SK-N-SH (cell line): ENCODE measurements around the gene PYCR2. TPM values are rescaled to one million over a fixed set of nuclear protein-coding genes. Genes with fewer than 3 reads are reported as not detected.

Experiments
- CTCF ChIA-PET: fragments of 300-600, 350-600 bp; formaldehyde crosslinking; extraction: SDS; loops from one replicate; lab custom pipeline; 2021; lab: Yijun Ruan, JAX
- POLR2A ChIA-PET: fragments of 350-600 bp; sonication (Branson Sonifier 250); formaldehyde crosslinking; extraction: SDS; loops from one replicate; lab custom pipeline; 2020; ENCODE audit warnings: antibody characterized with exemption, inconsistent platforms; lab: Yijun Ruan, JAX
- DNase-seq: peaks from one replicate; pipeline ENCODE4 v3.0.0; 2012
- H2AFZ ChIP-seq: fragments of 200-600 bp; sonication (generic); 2 replicates; pipeline ENCODE4 v1.8.1; 2016; ENCODE audit warnings: antibody characterized with exemption, mild to moderate bottlenecking, low read depth
- H3F3A ChIP-seq: fragments of 200-600 bp; sonication (generic); replicated peaks from 2 replicates; pipeline ENCODE3; 2016; ENCODE audit warnings: antibody characterized with exemption, mild to moderate bottlenecking; ENCODE audit not compliant: insufficient read depth
- H3K27ac ChIP-seq, 2 experiments: fragments of 200-500 bp in 1 of 2; fragments of 200-600 bp in 1 of 2; sonication (Bioruptor generic) in 1 of 2; sonication (generic), shearing (Covaris generic) in 1 of 2; 2 replicates each; pipeline versions ENCODE4 v1.5.1 to v1.6.1; 2014 to 2016; ENCODE audit warnings: low read depth in 2 of 2, inconsistent platforms in 1 of 2, low read length in 1 of 2, mild to moderate bottlenecking in 1 of 2, mixed read lengths in 1 of 2
- H3K27me3 ChIP-seq: fragments of 200-600 bp; sonication (generic), shearing (Covaris generic); 2 replicates; pipeline ENCODE4 v1.6.1; 2016; ENCODE audit warnings: mixed run types; ENCODE audit not compliant: insufficient read depth
- H3K36me3 ChIP-seq, 2 experiments: fragments of 200-500 bp in 1 of 2; fragments of 200-600 bp in 1 of 2; sonication (Bioruptor generic) in 1 of 2; sonication (generic) in 1 of 2; replicated peaks in 1 of 2; 2 replicates each; pipeline versions ENCODE3 to v1.5.1; 2014 to 2016; ENCODE audit warnings: low read length in 1 of 2, mild to moderate bottlenecking in 1 of 2; ENCODE audit not compliant: insufficient read depth in 2 of 2, control insufficient read depth in 1 of 2
- H3K4me1 ChIP-seq, 2 experiments: fragments of 200-500 bp in 1 of 2; fragments of 200-600 bp in 1 of 2; sonication (Bioruptor generic) in 1 of 2; sonication (generic), shearing (Covaris generic) in 1 of 2; 2 replicates each; pipeline versions ENCODE4 v1.5.1 to v1.6.1; 2014 to 2016; ENCODE audit warnings: low read depth in 1 of 2, low read length in 1 of 2, mixed run types in 1 of 2; ENCODE audit not compliant: insufficient read depth in 2 of 2, control insufficient read depth in 1 of 2
- H3K4me2 ChIP-seq: fragments of 200-600 bp; sonication (generic), shearing (Covaris generic); 2 replicates; pipeline ENCODE4 v1.6.1; 2017; ENCODE audit warnings: mixed run types
- H3K4me3 ChIP-seq, 2 experiments: fragments of 200-500 bp in 1 of 2; fragments of 200-600 bp in 1 of 2; sonication (Bioruptor generic) in 1 of 2; sonication (generic), shearing (Covaris generic) in 1 of 2; 2 replicates each; pipeline versions ENCODE4 v1.5.1 to v1.8.1; 2014 to 2016; ENCODE audit warnings: low read depth in 2 of 2, inconsistent platforms in 1 of 2, low read length in 1 of 2, mild to moderate bottlenecking in 1 of 2, mixed read lengths in 1 of 2, moderate library complexity in 1 of 2
- H3K79me2 ChIP-seq: fragments of 200-600 bp; sonication (generic); 2 replicates; pipeline ENCODE4 v1.8.1; 2017; ENCODE audit warnings: mild to moderate bottlenecking; ENCODE audit not compliant: insufficient read depth
- H3K9ac ChIP-seq: fragments of 200-600 bp; sonication (generic); 2 replicates; pipeline ENCODE4 v1.6.1; 2017; ENCODE audit warnings: mixed run types
- H3K9me2 ChIP-seq: fragments of 200-600 bp; sonication (generic); 2 replicates; pipeline ENCODE4 v1.6.1; 2017; ENCODE audit warnings: mixed run types
- H3K9me3 ChIP-seq: fragments of 200-600 bp; sonication (generic); 2 replicates; pipeline ENCODE4 v1.6.1; 2017; ENCODE audit warnings: mixed run types, mild to moderate bottlenecking, moderate library complexity
- H4K20me1 ChIP-seq: fragments of 200-600 bp; sonication (generic); 2 replicates; pipeline ENCODE4 v1.6.1; 2017; ENCODE audit warnings: mild to moderate bottlenecking, mixed run types; ENCODE audit not compliant: insufficient read depth
- ELF1 ChIP-seq: IDR thresholded peaks from 2 replicates; pipeline ENCODE4 v1.4.0; 2012
- EZH2phosphoT487 ChIP-seq: fragments of 200-600 bp; sonication (generic); IDR thresholded peaks from 2 replicates; pipeline ENCODE4 v1.6.1; 2017; ENCODE audit warnings: low read depth, mixed run types, mild to moderate bottlenecking, antibody characterized with exemption, moderate library complexity, borderline replicate concordance
- FOXJ3 ChIP-seq: sonication (generic); formaldehyde crosslinking; IDR thresholded peaks from 2 replicates; pipeline ENCODE4 v1.5.1; 2020; ENCODE audit warnings: mild to moderate bottlenecking, missing genetic modification reagents
- FOXM1 ChIP-seq: IDR thresholded peaks from 2 replicates; pipeline ENCODE4 v1.4.0; 2012; ENCODE audit warnings: low read depth, mild to moderate bottlenecking
- GABPA ChIP-seq: IDR thresholded peaks from 2 replicates; pipeline ENCODE4 v1.4.0; 2012; ENCODE audit warnings: low read depth, mild to moderate bottlenecking
- GATA2 ChIP-seq: sonication (generic); formaldehyde crosslinking; IDR thresholded peaks from 2 replicates; pipeline ENCODE4 v1.5.0; 2020; ENCODE audit warnings: mild to moderate bottlenecking, missing genetic modification reagents
- IRF3 ChIP-seq: fragments of 150-350 bp; IDR thresholded peaks from 2 replicates; pipeline ENCODE4 v1.6.1; 2016; ENCODE audit warnings: mild to moderate bottlenecking, low read depth, low read length
- MAX ChIP-seq: IDR thresholded peaks from 2 replicates; pipeline ENCODE4 v1.4.0; 2012; ENCODE audit warnings: low read depth
- MEF2A ChIP-seq: IDR thresholded peaks from 2 replicates; pipeline ENCODE4 v1.4.0; 2012; ENCODE audit warnings: low read depth, borderline replicate concordance
- PBX3 ChIP-seq: IDR thresholded peaks from 2 replicates; pipeline ENCODE4; 2012
- RCOR1 ChIP-seq: fragments of 150-350 bp; IDR thresholded peaks from 2 replicates; pipeline ENCODE4 v1.6.1; 2017; ENCODE audit warnings: antibody characterized with exemption, low read length
- RXRA ChIP-seq: IDR thresholded peaks from 2 replicates; pipeline ENCODE4 v1.4.0; 2012; ENCODE audit warnings: low read depth, mild to moderate bottlenecking, borderline replicate concordance
- SMC3 ChIP-seq: IDR thresholded peaks from 2 replicates; pipeline ENCODE4 v1.6.1; 2012; ENCODE audit warnings: low read depth, low read length, improper control_type of control experiment
- TAF1 ChIP-seq: IDR thresholded peaks from 2 replicates; pipeline ENCODE4 v1.6.1; 2012; ENCODE audit warnings: low read depth, mild to moderate bottlenecking, low read length, moderate library complexity, borderline replicate concordance
- TCF12 ChIP-seq: IDR thresholded peaks from 2 replicates; pipeline ENCODE4 v1.4.0; 2012
- TEAD4 ChIP-seq: IDR thresholded peaks from 2 replicates; pipeline ENCODE4 v1.4.0; 2012; ENCODE audit warnings: mild to moderate bottlenecking, borderline replicate concordance; ENCODE audit not compliant: insufficient read depth
- YY1 ChIP-seq: IDR thresholded peaks from 2 replicates; pipeline ENCODE4 v1.4.0; 2012; ENCODE audit warnings: low read depth, mild to moderate bottlenecking
- WGBS: methylation state at CpG from one replicate; pipeline ENCODE4 v1.1.6; 2017; ENCODE audit warnings: low lambda C conversion rate; 5-methylcytosine and 5-hydroxymethylcytosine counted together
- polyA plus RNA-seq, 3 experiments: library from polyadenylated mRNA; depleted of rRNA; stranded (reverse); fragments of >200 nt; gene quantifications; 2 replicates each; pipeline ENCODE4 v1.2.3, GENCODE V29; 2012

Gene PYCR2
- polyA plus RNA-seq, 1 of the 3 experiments (the other 2 are of a cell fraction) = 95.3 TPM

- H3K27ac ChIP-seq = no peak overlapping the region
- no peaks in the 10 kb centered on the region for H3K9me3 ChIP-seq
- no peaks in the 10 kb centered on the region for H3K79me2 ChIP-seq
- 76% methylated on average over 9 of the region's 9 CpGs for WGBS
- H3K36me3 ChIP-seq = no peaks in the 10 kb centered on the region
- no peaks in the 10 kb centered on the region for H4K20me1 ChIP-seq
- H3K9ac ChIP-seq = no peak overlapping the region
- no peaks in the 10 kb centered on the region for H3F3A ChIP-seq
- no peak for DNase-seq
- no peak overlapping the region for H3K4me2 ChIP-seq
- no peaks in the 10 kb centered on the region; the same call in 1 of the 2 replicates for H3K27me3 ChIP-seq
- TF ChIP-seq SMC3 = no peak
- TF ChIP-seq TEAD4 = no peak
- TF ChIP-seq RCOR1 = no peak
- TF ChIP-seq YY1 = no peak
- no peak for TF ChIP-seq MAX
- TF ChIP-seq GABPA = no peak
- no peak for TF ChIP-seq GATA2
- no peak for TF ChIP-seq RXRA
- TF ChIP-seq TCF12 = no peak
- TF ChIP-seq FOXM1 = no peak
- no peaks in the 10 kb centered on the region for H3K9me2 ChIP-seq
- CTCF ChIA-PET = interaction anchor here (0.9 to 2.0 kb wide), 2 partner anchors 12 to 476 kb away, joined by 3 to 8 read pairs; no protein-coding TSS in a partner anchor
- no peak overlapping the region for H3K4me3 ChIP-seq
- no peaks in the 10 kb centered on the region for H3K4me1 ChIP-seq
- POLR2A ChIA-PET = no interaction called here
- H2AFZ ChIP-seq = no peak overlapping the region
Measured at GRCh38 chr1:225950905-225951497, 27.0 kb upstream of the PYCR2 start.

GRCh38 chr1:225949041-225949440, 25.0 kb upstream of the PYCR2 start:
- Histone ChIP-seq H3K9me2 (no peaks in the 10 kb centered on the region), H3K9ac (no peak overlapping the region), H3K27me3 (no peaks in the 10 kb centered on the region; the same call in 1 of the 2 replicates), H3K4me2 (no peak overlapping the region), H3K79me2 (no peaks in the 10 kb centered on the region), H3F3A (no peaks in the 10 kb centered on the region), H3K9me3 (no peaks in the 10 kb centered on the region), H4K20me1 (no peaks in the 10 kb centered on the region), H3K4me3 (no peak overlapping the region), H3K4me1 (no peaks in the 10 kb centered on the region; a peak in 1 of 4 replicates), H2AFZ (no peak overlapping the region), H3K27ac (no peak overlapping the region), H3K36me3 (no peaks in the 10 kb centered on the region)
- 78% methylated on average over 6 of the region's 6 CpGs for whole genome bisulfite sequencing
- POLR2A ChIA-PET = no interaction called here
- CTCF ChIA-PET = interaction anchor here (1.0 to 1.6 kb wide), 2 partner anchors 14 to 172 kb away, joined by 3 to 4 read pairs; partner anchors contain the start of gene SRP9
- DNase-seq = no peak
- TF ChIP-seq EZH2phosphoT487 (no peak), RXRA (no peak), ELF1 (no peak), PBX3 (no peak), TAF1 (no peak), YY1 (no peak), SMC3 (no peak), MEF2A (no peak), IRF3 (no peak), FOXJ3 (CRISPR knock-in tag) (no peak)
